ENCODE data around the gene C8G.

Gene C8G

DNA sequence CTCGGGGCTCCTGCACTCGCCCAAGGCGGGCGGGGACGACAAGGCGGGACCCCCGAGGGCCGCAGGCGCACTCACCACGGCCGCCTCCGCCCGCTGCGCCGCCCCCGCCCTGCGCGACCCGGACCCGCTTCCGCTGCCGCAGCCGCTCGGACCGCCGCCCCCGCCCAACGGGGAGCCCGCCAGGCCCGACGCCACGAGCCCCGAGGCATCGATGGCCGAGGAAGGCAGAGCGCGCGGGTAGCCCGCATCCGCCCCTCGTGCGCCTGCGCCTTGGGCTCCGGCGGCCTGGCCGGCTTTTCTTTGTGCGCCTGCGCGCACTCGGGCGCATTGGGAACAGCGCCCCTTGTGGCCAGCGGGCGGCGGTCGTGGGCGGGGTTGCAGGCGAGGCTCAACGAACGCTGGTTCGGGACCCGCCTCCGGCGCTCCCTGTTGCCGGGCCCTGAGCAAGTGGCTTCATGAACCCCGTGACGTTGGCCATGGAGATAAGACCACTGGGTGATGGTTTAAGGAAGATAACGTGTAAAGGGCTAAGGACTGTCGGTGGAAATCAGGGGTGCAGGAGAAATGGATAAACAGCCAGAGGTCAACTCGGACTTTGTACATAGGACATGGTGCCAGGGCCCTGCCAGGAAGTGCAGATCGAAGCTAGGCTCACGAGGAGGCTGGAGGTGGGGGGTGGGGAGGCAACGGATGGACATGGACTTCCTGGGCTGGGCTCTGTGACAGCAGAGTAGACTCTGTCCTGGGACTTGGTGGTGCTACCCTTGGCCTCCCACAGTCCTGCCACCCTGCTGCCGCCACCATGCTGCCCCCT lies at the start of gene C8G, which contains the start of gene FBXW5:
Gene C8G, plus strand, starts transcription at position 725 of the 814 bp plus-strand sequence. Its CDS starts 78 bp downstream, at position 803.
Gene FBXW5, minus strand, starts transcription at position 220 of the 814 bp plus-strand sequence. CDS start 655 bp downstream, outside the sequence.
- peak; percentile 98 for DNase-seq (ENCODE audit: low spot score)

DNA sequence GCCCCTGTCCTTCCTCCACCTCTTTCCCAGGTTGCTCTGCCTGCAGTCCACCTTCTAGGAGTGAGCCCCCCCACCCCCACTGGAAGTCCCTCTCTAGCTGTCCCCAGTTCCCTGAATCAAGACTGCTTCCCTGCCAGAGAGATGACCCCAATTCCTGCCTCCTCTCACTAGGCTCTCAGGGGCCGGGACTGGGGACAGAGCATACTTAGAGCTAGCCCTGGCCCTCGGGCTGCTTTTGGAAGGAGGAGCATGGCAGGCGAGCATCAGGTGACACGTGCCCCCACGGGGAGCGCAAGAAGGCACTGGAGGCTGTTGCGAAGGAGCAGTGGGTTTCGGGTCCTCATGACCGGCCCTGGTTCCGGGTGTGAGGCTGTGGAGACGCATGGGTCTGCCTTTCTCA lies 49.0 kb upstream of the C8G start:
- no peak for DNase-seq (ENCODE audit: low spot score)

DNA sequence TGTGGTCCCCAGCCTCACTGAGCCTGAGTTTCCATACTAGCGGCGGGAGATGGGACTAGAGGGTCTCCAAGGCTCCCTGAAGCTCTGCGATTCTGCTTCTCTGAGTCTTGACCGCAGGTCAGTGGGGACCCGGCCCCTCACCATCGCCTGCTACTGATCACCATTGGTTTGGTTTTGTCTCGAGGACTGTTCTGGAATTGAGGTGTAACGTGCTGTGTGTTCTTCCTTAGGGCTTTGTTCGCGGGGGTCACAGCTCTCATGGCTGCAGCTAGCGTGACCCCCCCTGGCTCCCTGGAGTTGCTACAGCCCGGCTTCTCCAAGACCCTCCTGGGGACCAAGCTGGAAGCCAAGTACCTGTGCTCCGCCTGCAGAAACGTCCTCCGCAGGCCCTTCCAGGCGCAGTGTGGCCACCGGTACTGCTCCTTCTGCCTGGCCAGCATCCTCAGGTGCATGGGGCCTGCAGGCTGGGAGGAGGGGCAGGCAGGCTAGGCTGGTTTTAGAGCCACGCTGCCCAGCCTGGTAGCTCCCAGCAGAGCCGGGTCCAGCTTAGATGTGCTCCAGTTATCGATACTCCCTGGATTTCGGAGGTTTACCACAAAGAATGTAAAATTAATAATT lies 46.5 kb upstream of the C8G start:
- no peak for DNase-seq (ENCODE audit: low spot score)

DNA sequence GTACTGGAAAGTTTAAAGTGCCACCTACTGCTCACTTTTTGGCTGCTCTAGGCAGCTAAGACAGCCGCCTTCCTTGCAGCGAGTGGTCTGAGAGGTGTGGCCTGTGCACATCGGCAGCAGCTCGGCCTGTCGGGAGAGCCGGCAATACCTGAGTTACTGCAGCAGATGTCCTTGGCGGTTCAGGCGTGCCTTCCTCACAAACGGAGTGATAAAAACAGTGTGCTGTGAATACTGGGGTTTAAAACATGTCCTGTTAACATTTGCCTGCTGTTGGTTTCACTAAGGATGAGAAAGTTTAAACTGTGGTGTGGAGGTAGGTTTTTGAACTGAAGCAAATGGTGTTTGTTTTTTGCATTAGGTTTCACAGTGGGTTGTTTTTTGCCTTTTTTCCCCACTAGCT lies 45.8 kb upstream of the C8G start:
- no peak for DNase-seq (ENCODE audit: low spot score)

DNA sequence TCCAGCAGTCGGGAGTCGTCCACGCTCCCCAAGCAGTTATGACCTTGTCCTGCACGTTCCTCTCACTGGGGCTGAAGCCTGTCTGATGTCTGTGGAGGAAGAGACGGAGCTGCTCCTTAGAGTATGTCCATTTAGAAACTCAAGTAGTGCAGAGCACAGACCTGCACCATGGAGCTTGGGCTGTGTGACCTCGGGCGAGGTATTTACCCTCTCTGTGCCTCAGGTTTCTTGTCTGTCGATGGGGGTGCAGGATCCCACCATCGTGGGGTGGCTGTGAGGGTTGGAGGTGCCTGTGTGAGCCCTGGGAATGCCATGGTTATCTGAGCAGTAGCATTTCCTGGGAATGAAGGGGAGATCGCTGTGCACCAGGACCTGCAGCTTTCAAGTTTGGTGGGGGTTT lies 44.5 kb upstream of the C8G start:
- no peak for DNase-seq (ENCODE audit: low spot score)

DNA sequence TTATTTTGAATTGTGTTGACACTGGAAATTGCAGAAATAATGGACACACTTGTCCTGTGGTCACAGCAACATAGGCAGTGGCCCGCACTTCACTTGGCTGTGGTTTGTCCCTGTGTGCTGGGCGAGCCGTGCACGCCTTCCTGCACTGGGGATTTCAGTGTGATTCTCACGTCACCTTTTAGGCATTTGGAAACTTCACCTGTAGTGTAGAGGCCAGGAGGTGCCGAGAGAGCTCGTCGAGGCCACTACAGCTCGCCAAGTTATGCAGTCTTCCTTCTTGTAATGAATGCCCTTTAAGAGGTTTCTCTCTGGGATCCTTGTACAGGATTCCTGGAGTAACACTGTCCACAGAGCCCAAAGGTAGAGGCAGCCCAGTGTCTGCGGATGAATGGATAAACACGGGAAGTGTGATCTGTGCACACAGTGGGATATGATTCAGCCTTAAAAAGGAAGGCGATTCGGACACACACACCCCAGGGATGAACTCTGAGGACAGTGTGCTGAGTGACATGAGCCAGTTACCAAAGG lies 44.0 kb upstream of the C8G start:
- DNase-seq (ENCODE audit: low spot score), result no peak

DNA sequence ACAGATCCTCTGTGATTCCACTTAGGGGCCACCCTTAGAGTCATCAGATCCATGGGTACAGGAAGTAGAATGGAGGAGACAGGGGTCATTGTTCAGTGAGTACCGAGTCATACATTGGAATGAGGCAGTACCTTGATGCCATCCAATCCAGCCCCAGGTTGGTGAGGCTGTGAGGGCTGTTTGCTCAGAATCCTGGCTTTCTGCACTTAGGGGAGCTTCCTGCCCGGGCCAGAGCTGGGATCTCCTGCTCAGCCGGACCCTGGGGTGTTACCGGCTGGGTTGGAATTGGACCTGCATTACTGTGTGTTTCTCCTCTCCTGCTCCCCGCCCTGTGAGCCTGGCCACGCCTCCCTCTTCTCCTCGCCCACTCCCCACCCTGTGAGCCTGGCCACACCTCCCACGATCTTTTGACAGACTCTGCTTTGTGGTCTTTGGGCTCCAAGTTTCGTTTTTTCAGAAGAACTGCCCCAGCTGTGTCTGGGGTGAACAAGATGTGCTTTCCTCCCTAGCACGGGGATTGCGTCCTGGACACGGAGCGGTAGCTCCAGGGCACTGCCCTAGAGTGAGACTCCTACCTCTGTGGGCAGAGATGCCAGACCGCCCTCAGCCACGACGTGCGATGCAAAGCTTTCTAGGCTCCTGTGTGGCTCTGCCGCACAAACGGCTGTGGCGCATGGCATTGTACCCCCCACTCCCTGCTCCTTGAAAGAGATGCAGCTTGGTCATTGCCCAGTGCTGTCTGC lies 43.4 kb upstream of the C8G start:
- DNase-seq (ENCODE audit: low spot score), result no peak

DNA sequence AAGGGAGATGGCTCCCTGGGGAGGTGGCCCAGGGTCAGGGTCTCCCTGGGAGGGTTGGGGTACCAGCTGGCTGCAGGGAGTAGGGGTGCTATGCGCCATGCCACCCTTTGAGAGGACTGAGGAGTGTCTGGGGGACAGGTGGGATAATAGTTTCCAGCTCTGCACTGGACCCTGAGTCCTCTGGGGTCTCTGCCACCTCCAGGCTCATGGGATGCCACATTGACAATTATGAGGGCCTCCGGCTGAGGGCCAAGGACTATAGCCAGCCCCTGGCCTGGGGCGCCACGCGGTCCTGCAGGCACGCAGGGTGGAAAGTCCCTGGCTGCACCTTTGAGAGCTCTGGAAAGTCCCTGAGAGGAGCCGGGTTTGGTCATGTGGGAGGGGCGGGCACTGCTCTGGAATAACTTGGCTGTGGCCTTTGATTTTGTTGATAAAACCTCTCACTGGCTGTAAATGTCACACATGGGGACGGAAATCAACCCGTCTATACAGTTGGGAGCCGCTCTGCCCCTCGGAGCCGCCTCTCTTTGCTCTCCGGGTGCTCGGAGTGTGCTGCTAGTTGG lies 42.7 kb upstream of the C8G start:
- DNase-seq (ENCODE audit: low spot score), result no peak

DNA sequence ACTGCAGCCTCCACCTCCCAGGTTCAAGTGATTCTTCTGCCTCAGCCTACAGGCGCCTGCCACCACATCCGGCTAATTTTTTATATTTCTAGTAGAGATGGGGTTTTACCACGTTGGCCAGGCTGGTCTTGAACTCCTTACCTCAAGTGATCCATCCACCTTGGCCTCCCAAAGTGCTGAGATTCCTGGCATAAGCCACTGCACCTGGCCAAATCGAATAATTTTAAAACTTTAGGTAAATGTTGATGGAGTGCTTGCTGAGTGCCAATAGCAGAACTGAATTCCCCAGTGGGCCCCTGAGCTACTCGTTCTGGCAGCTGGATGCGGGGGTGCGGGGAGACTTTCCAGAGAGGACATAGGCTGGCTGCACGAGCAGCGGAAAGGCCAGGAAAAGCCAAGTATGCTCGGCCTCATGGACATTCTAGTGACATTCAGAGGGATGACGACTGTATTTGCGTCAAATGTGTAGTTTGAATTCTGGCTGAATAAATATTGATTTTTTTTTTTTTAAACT lies 41.9 kb upstream of the C8G start:
- DNase-seq (ENCODE audit: low spot score), result no peak

DNA sequence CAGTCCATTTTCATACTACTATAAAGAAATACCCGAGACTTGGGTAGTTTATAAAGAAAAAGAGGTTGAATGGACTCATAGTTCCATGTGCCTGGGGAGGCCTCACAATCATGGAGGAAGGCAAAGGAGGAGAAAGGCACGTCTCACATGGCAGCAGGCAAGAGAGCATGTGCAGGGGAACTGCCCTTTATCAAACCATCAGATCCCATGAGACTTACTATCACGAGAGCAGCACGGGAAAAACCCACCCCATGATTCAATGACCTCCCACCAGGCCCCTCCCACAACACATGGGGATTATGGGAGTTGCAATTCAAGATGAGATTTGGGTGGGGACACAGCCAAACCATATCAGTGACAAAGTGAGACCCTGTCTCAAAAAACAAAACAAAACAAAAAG lies 38.8 kb upstream of the C8G start:
- DNase-seq (ENCODE audit: low spot score), result no peak

DNA sequence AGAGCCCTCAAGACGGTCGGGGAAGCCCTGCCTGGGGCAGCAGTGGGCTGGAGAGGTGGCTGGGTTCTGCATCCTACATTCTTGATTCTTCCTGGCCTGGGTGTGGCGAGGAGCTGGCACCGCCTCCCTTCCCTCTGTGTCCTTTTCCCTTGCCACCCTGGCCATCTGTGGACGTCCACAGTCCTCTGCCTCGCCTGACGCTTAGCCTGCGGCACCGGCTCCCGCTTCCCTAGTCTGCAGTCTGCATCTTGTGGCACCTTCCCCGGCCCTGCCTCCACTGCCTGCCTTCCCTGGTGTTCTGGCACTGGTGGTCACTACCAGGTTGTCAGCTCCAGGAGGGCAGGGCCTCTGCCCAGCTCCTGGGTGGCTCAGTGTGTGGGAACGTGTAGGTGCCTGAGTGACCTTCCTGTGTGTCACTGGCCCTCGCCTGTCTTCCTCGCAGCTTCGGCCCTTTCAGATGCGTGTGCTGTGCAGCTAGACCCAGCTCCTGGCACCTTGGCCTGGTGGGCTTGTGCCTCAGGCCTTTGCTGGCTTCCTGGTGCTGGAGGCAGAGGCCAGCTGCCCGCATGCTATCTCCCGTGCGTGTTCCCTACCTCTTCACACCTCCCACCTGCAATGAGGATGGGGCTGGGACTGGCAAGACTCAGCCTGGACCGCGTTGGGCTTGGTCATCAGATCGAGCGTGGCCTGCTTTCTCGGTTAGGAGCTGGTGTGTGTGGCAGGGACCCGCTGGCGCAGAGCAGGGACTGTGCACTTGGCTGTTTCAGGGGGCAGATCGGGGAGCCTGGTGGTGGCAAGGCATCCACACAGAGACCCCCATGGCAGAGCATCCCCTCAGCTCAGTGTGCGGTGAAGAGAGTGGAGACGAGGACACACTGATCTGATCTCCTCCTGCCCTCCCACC lies 37.8 kb upstream of the C8G start:
- no peak for DNase-seq (ENCODE audit: low spot score)

DNA sequence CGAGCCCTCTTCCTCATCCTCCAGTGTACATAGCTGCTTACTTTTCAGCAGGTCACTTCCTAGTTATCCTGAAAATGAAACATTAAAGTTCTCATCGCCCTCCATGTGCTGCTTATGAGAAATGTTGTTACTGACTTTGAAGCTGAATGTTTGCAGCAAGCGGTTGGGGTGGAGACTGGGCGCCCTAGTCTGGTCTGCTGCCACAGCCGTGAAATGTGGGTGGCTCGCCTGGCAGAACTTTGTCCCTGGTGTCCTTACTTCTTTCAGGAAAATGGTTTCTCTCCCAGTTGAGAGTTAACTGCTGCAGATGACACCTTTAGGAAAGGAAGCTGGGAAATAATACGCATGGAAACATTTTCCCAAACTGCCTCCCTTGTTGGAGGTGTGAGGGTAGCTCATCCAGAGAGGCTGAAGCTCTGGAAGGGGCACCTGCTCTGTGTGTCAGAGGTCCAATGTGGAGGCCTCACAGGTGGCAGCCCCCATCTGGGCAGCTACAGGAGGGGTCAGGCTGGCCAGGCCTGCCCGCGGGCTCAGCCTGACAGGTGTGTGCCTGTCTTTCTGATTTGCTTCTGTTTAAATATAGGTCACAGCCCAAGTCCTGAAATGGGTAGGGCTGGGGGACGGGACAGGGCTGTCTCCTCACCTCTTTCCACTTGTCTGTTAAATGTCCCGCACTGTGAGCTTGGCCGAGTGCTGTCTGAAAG lies 34.7 kb upstream of the C8G start:
- DNase-seq (ENCODE audit: low spot score), result no peak

DNA sequence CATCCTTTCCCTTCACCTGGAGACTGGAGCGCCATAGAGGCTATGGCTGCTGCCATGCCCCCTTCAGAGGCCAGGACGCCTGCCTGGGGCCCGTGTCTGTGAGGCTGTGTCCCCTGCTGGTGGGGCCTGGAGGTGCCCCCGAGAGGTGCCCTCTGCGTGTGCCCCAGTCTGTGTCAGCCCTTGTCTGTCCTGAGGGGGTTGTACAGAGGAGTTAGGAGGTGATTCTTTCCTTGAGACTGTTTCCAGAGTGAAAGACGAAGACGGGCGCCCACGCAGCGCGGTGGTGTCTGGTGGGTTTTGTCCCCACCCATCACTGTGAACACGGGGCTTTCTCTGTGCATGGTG lies 34.2 kb upstream of the C8G start:
- DNase-seq (ENCODE audit: low spot score), result no peak

DNA sequence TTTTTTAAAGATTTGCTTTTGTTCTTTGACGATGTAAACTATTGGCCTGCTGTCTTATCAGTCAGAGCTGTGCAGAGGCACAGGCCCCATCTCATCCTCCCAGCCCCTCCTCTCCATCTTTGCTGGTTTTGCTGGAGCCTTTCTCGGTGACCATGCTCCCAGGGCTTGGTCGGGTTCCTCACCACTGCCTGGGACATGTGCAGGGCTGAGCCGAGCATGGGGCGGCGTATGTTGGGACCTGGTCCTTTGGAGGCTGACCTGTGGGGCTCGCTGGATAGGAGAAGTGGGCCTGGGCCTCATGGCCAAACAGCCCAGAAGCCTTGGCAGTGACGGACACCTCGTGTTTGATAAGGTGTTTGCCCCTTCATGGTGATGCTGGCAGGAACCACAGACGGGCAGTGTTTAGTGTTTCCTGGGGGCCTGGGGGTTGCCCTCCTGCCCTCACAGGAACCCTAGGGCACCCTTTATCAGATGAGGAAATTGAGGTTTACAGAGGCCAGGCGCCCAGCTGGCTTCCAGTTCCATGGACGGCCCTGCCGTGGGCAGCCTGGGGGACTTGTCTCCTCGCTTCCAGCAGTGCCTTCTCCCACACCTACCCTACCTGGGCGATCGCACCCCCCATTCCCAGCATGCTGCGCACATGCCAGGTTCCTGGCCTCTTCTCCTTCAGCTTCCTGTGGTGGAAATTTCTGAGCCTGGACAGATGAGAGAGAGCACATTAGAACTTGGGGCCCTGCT lies 31.2 kb upstream of the C8G start:
- DNase-seq (ENCODE audit: low spot score), result no peak

DNA sequence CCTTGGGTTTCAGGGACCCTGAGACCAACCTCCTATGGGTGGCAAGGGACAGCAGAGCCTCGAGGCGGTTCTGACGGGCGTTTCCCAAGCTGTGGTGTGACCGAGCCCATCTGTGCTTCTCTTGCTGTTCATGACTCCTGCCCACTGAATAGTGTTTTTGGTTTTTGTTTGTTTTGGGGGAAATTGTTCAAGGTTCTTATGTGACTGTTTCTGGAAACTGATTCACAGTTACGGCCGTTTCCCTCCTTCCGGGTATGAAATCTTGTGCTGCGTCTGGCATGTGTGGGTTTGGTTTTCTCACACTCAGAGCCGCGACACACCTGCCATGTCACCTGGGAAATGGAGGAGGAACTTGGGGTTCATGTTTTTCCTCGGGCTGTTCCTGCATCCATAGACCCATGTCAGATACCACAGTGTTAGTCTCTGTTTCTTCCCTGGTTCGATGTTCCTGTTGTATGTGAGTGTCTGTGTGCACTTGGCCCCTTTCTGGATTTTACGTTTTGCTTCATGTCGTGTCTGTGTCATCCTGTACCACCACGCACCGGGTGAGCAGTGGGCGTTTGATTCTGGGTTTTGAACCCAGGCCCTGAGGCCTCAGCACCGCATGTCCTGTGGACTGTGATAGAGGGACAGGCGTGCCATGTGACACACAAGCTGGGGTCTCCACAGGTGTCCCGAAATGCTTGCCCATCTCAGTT lies 29.3 kb upstream of the C8G start:
- DNase-seq (ENCODE audit: low spot score), result no peak

DNA sequence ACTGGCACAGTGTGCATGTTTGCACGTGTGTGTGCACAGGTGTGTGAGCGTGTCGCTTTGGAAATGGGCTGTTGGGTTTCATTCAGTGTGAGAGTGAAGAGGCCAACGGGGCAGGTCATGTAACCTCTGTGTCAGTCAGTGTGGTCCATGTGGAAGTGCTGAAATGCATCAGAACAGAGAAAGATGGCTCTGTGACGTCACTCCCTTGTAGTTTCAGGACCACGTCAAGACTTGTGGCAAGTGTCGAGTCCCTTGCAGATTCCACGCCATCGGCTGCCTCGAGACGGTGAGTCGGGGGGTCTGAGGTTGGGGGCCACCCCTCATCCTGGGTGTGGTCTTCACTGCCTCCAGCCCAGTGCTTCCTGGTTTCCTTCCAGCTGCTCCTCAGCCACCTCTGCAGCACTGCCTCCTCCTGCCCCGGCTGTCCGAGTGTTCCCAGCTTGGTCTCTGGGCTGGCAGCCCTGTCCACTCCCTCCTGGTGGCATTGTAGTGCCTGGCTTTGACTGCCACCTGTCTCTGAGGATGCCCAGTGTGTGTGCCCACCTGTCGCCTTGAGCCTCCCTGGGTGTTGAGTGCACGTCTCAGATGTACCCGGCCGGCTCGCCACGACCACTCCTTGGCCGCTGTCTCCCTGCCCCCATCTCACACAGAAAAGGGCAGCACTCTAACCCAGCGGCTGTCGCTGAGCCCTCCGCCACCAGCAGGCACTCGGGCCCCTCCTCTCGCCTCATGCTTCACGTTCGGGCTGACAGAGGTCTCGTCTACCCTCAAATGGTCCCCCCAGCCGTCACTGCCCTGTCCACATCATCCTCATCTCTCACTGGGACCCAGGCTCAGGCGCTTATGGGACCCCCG lies 28.5 kb upstream of the C8G start:
- no peak for DNase-seq (ENCODE audit: low spot score)

DNA sequence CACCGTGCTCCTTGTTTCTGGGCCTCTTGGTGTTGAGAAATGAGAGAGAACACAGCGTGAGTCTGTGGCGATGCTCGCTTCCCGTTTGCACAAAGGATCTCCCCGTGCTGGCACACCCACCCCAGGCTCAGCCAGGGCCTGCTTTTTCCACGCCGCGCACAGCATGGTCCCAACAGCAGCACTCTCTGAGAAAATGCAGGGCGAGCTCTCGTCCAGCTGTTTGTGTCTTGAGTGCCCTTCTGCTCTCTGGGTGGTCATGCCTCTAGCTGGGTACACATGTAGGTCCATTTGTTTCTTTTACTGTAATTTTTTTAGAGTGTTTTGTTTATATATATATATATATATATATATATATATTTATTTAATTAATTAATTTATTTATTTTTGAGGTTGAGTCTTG lies 27.1 kb upstream of the C8G start:
- no peak for DNase-seq (ENCODE audit: low spot score)

DNA sequence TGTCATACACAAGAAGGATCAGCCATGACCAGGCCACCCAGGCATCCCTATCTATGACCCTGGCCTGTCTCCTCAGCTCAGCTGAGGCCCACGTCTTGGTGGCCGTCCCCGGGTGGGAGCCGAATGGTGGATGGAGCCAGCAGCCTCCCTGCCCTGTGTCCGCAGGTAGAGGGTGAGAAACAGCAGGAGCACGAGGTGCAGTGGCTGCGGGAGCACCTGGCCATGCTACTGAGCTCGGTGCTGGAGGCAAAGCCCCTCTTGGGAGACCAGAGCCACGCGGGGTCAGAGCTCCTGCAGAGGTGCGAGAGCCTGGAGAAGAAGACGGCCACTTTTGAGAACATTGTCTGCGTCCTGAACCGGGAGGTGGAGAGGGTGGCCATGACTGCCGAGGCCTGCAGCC lies 25.0 kb upstream of the C8G start:
- DNase-seq (ENCODE audit: low spot score), result no peak
